ENCODE measurements around the gene GNAT3.

- TF ChIP-seq, protein P1, sequence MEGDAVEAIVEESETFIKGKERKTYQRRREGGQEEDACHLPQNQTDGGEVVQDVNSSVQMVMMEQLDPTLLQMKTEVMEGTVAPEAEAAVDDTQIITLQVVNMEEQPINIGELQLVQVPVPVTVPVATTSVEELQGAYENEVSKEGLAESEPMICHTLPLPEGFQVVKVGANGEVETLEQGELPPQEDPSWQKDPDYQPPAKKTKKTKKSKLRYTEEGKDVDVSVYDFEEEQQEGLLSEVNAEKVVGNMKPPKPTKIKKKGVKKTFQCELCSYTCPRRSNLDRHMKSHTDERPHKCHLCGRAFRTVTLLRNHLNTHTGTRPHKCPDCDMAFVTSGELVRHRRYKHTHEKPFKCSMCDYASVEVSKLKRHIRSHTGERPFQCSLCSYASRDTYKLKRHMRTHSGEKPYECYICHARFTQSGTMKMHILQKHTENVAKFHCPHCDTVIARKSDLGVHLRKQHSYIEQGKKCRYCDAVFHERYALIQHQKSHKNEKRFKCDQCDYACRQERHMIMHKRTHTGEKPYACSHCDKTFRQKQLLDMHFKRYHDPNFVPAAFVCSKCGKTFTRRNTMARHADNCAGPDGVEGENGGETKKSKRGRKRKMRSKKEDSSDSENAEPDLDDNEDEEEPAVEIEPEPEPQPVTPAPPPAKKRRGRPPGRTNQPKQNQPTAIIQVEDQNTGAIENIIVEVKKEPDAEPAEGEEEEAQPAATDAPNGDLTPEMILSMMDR (IDR thresholded peaks at IDR 0.05; ENCODE audit: insufficient read depth, low read depth, low read length): no peak
- no peak for TF ChIP-seq EZH2 (IDR thresholded peaks at IDR 0.05; ENCODE audit: insufficient read depth, low read length)
Measured at GRCh38 chr7:80488406-80488805, 23.5 kb downstream of the GNAT3 start.

Measured in astrocyte (in vitro differentiated cells and primary cell).